Measurements from ENCODE around the gene CHEK2.
A peak's percentile ranks its signal among the peaks of the same experiment; 100 is the strongest.
"Not testable (repeated sequence)": the region's sequence is repeated elsewhere in the genome, so short reads cannot be mapped to it uniquely, and the experiment has no call there.

The CHEK2 gene

DNA sequence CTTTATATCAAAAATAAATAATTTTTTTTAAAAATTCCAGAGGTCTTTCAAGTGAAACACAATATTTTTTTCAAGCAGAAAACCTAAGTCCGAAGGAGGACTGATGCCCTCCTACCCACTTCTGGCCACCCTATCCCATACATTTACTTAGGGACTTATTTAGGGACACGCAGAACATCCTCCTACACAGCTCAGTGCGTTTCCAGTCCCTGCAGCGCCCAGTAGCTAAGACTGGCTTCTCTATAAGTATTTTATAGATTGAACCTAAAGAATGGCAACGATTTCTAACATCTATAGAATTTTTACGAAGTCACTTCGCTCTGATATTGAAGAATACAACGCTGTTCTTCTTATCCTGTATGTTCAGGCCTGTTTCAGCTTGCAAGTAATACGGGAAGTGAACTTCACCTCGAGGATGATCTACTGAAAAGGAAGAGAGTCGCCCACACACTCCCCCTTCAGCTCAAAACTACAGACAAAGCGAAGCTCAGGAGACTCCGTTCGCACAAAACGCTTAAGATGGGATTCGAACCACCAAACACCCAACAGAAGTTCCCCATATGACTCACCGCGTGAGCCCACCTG is 328 bp downstream of the CHEK2 start:
- no peak for DNase-seq

DNA sequence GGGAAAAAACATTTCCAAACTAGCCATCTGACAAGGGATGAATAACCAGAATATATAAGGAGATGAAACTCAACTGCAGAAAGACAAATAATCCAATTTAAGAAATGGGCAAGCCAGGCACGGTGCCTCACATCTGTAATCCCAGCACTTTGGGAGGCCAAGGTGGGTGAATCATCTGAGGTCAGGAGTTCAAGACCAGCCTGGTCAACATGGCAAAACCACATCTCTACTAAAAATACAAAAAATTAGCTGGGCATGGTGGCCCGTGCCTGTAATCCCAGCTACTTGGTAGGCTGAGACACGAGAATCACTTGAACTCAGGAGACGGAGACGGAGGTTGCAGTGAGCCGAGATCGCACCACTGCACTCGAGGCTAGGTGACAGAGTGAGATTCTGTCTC is 2.7 kb downstream of the CHEK2 start:
- not testable (repeated sequence) for DNase-seq

DNA sequence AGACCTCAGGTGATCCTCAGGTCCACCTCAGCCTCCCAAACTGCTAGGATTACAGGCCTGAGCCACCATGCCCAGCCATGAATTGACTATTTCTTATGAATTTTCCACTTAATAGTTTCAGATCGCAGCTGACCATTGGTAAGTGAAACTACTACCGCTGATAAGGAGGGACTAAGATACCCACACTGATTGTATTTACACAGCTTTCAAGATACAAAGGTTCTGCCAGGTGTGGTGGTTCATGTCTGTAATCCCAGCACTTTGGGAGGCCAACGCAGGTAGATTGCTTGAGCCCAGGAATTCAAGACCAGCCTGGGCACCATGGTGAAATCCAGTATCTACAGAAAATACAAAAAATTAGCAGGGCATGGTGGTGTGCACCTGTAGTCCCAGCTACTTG is 3.9 kb downstream of the CHEK2 start:
- no peak for DNase-seq

DNA sequence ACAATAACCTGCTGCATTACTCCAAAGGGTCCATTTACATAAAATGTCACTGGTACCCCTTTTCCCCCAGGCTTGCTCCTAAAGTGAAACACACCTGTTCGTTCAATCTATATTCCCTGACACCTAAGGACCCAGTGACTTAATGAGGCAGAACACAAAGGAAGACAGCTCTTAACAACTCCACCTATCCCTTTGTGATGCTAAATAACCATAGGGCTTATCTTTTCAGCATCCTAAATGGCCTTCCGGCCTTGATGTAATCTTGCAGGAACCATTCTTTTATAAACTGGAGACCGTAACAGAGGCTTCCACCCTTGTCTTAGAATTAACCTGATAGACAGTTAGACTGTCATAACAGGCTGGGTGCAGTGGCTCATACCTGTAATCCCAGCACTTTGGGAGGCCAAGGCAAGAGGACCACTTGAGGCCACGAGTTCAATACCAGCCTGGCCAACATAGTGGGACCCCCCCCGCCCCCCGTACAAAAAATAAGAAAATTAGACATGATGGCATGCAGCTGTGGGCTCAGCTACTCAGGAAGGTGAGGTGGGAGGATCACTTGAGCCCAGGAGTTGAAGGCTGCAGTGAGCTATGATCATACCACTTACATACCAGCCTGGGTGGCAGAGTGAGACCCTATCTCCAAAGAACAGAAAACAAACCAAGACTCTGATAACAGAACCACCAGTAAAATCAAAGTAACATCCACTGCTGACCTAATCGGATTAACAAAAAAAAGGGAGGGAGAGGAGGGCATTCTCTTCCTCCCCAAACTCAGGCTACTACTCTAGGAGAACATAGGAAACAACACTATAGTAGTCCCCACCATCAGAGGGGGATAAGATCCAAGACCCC is 5.1 kb downstream of the CHEK2 start:
- no peak for DNase-seq

DNA sequence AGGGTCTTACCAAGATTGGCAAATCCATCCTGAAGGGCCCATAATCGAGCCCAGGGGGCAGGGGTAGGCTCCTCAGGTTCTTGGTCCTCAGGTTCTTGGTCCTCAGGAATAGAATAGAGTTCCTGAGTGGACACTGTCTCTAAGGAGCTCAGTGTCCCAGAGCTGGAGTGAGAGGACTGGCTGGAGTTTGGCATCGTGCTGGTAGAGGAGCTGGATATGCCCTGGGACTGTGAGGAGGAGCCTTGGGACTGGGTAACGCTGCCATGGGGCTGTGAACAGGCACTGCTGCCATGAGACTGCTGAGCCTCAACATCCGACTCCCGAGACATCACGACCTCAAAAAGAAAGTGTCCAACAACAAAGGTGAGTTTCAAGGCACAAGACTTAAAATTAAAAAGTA is 7.2 kb downstream of the CHEK2 start:
- DNase-seq, result no peak

DNA sequence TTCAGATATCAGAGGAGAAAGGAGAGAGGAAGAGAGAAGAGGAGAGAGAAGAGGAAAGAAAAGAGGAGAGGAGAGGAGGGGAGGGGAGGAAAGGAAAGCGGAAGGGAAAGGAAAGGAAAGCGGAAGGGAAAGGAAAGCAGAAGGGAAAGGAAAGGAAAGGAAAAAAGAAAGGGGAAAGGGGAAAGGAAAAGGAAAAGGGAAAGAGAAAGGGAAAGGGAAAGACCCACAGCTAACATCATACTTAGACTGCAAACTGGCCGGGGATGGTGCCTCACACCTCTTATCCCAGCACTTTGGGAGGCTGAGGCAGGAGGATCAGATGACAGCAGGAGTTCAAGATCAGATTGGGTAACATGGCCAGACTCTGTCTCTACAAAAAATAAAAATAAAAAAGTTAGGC is 11.4 kb downstream of the CHEK2 start:
- DNase-seq, result no peak

DNA sequence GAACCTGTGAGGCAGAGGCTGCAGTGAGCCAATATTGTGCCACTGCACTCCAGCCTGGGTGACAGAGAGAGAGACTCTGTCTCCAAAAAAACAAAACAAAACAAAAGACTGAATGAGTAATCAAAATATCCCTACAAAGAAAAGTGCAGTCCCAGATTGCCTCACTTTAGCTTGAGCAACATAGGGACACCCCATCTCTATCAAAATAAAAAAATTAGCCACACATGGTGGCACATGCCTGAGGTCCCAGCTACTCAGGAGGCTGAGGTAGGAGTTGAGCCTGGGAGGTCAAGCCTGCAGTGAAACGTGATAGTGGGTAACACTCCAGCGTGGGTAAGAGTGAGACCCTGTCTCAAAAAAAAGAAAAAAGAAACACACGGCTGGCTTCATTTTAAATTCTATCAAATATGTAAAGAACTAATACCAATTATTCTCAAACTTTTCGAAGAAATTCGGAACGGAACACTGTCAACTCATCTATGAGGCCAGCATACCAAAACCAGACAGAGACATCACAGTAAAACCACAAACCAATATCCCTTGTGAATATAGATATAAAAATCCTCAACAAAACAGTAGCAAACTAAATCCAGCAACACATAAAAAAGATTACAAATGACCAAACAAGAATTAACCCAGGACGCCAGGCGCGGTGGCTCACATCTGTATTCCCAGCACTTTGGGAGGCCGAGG is 12.9 kb downstream of the CHEK2 start:
- peak; percentile 23 for DNase-seq

DNA sequence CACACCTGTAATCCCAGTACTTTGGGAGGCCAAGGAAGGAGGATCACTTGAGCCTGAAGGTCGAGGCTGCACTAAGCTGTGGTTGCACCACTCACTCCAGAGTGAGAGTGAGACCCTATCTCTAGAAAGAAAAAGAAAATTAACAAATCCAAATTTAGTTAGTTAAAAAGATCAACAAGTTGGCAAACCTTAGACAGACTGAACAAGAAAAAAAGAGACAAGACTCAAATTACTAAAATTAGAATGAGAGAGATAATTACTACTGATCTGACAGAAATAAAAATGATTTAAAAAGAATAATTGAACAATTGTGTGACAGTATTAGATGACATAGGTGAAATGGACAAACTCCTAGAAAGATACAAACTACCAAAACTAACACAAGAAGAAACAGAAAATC is 13.6 kb downstream of the CHEK2 start:
- DNase-seq, result no peak

DNA sequence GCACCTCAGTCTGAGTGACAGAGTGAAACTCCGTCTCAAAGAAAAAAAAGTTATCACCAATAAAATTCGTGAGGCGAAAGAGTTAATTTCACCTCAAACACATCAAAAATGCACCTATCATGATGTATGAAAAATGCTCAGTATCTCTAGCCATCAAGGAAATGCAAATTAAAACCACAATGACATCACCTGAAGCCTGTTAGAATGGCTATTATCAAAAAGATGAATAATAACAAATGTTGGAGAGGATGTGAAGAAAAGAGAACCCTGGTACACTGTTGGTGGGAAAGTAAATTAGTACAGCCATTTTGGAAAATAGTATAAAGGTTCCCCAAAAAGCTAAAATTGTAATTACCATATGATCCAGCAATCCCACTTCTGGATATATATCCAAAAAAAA is 23.6 kb downstream of the CHEK2 start:
- DNase-seq, result no peak

DNA sequence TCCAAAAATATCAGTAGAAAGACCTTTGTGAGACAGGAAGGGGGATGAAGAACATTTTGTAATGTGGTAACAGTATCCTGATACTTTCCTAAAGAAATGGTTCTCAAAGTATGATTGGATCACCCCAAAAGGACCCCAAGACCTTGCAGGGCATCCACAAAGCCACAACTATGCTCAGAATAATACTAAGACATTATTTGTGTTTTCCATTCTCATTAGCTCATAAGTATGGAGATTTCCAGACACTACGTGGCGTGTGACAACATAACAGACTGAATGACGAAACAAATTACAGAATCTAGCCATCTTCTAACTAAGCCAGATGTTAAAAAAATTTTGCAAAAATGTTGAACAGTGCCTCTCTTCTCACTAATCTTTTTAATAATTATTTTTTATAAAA is 24.9 kb downstream of the CHEK2 start:
- peak; percentile 17 for DNase-seq

DNA sequence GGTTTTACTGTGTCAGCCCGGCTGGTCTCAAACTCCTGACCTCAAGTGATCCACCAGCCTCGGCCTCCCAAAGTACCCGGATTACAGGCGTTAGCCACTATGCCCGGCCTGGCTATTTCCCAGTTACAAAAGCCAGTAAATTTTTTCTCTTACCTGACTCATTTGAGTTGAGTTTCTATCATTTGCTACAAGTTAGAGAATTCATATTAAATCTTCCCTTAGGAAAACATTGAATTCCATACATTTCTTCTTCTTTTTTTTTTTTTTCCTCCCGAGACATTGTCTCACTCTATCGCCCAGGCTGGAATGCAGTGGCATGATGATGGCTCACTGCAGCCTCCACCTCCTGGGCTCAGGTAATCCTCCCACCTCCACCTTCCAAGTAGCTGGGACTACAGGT is 26.0 kb downstream of the CHEK2 start:
- DNase-seq, result peak; percentile 51

DNA sequence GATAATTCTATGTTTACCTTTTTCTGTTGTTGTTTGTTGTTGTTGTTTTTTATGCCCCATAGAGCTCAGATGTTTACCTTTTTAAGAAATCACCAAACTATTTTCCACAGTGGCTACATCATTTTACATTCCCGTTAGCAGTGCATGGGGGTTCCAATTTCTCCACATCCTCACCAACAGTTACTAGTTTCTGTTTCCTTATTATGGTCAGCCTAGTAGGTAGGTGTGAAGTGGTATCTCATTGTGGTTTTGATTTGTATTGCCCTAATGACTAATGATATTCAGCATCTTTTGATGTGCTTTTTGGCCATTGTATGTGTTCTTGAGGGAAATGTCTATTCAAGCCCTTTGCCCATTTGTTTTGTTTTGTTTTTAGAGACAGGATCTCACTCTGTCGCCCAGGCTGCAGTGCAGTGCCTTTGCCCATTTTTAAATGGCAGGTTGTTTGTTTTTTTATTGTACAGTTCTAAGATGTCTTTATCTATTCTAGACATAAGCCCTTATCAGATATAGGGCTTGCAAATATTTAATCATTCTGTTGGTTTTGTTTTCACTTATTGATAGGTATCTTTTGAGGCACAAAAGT is 27.5 kb downstream of the CHEK2 start:
- no peak for DNase-seq

DNA sequence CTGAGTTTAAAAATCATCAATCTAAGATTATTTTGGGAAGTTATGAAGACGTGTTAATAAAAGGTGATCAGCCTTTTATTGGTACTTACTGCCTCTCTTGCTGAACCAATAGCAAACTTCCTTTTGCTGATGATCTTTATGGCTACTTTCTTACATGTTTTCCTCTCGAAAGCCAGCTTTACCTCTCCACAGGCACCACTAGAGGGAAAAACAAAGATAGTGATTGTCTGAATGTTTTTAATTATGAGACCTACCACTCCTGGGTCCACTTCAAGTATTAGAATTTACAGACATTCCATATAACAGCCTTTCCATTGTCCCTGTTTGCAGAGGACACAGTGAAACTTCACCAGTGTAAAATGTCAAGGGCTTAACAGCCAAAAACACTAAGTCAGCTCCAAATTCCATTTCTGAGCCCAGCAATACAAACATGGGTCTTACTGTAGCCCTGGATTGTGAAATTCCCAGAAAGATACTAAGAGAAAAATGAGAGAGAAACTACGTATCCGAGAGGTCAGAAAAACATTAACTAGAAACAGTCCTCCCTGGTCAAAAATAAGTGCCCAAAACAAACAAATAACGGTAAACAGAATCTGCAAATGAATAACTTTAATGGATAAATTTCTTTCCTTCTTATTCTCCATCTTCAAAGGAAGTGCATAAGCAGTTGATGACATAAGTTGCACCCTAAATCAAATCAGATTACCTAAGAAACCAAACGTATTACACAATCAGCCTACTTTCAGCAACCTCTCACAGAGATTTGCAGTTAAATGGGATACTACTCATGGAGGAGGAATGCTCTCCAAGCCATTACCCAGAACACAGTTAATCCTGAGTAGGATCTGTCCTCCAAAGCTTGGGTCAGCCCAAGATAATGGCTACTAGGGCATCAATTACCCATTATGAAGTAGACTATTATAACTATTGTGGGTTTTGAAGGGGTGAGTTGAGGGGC is 29.5 kb downstream of the CHEK2 start:
- peak; percentile 91 for DNase-seq

DNA sequence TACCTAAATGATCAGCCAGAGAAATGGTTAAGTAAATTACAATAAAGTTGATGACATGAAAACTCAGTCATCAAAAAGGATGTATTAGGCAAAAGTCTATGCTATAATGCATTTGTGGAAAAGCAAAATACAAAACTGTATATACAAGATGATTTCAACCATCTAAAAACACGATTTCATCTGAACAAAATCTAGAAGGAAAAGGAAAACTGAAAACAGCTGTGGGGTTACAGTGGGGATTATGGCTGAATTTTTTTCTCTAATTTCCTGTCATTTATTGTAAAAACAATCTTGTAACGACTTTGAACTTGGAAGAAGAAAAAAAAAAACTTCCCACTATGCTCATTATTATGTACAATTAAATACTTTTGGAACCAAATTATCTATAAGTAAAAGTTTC is 30.3 kb downstream of the CHEK2 start:
- no peak for DNase-seq

DNA sequence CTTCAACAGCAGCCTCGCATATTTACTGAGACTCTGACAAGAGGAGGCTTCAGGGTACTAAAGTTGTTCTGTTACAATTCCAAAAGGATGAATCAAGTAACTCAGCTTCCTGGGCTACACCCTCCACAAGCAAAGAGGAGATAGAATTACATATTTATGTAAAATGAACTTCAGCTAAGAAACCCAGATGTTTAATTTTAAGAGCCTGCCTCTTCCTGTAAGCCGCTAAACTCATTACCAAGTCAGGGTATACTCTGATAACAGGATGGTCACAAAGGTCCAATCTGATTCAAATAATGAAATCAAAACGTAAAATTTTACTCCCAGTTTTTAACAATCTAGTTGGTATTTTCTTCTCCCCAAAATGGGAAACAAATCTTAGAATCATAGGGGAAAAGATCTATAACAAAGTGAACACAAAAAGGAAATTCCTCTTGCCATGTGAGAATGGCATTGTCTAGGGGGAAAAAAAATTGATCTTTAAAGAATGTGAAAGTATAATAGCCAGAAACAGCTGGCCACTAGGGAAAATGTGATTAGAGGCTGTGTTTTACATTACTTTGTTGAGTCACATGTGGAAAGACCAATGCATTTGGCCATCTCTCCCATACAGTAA is 30.9 kb downstream of the CHEK2 start:
- DNase-seq, result peak; percentile 89

DNA sequence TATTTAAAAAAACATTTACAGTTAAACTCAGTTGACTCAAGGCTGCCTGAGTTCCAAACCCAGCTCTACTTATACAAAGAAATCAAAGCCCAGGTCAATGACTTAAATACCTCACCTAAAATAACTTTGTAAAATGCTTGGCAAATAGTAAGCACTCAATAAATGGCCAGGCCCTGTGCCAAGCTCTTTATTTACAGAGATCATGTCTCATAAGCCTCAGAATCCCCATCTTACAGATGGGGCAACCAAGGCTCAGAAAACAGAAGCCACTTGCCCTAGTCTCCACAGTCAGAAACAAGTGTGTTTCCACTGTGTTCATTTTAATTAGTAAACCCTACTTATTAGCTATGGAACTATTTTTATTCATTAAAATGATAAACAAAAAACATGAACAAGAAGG is 31.5 kb downstream of the CHEK2 start:
- peak; percentile 17 for DNase-seq

DNA sequence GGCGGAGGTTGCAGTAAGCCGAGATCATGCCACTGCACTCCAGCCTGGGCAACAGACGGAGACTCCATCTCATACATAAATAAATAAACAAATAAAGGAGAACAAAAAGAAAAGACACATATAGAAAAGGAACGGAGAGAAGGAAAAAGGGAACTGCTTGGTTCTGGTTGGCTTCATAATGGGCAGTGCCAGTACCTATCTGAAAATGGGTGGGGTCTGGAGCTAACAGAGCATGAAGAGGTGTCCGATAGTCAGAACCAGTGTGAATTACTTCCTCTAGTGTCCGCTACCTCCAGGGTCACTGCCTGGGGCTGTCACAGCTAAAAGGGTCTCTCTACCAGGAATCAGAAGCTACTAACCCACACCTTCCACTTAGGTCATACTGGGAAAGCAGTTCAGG is 34.8 kb downstream of the CHEK2 start:
- no peak for DNase-seq

DNA sequence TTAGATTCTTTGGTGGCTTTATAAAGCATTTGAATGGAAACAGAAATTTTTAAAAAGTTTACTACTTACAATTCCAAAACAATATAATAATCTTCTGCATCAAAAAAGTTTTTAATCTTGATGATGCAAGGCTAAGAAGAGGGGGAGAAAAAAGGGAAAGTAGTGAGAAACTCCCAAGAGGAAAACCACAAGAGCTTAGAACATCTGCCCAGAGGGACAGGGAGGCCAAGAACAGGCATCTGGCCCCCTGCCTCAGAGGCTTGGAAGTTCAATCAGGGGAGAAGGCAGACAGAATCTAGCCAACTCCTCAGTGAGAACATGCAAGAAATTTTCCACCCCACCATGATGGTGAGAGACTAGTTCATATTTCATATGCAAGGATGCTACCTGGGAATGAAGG is 38.2 kb downstream of the CHEK2 start:
- no peak for DNase-seq

DNA sequence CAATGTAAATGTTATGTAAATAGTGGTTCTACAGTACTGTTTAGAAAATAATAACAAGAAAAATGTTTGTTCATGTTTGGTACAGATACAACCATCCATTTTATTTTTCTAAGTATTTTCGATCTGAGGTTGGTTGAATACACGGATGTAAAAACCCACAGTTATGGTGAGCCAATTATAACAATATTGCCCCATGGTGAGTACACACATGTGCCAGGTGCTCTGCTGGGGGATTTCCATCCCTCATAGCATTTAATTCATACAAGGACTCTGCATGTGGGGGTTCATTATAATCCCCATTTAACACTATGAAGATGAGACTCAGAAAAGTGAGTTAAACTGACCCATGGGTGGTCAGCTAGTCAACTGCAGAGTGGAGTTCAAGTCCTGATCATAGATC is 38.7 kb downstream of the CHEK2 start:
- DNase-seq, result no peak

DNA sequence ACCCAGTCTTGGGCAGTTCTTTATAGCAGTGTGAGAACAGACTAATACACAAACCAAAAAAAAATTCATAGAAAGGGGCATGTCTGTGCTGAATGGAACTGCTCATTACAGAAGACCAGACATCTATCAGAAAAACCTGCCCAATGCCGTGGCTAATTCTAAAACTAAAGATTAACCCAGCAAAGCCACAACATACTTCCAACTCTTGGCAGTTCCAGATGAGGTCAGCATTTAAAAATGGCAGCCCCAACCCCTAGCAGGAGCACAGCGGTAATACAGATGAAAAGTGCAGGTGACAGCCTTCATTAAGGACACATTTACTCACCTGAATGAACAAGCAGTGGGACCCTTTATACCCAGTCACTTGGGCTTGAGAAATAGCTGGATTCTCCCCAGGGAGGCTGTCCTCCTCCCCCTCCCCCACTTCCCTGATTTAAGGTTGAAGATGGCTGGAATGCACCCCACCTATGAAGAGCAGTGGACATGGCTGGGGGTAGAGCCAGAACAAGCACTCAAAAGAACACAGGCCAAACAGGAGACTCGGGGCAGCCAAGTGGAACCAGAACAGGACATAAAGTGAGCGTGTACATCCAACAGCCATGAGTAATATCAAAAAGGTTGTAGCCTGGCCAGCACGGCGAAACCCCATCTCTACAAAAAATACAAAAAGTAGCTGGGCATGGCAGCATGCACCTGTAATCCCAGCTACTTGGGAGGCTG is 48.4 kb downstream of the CHEK2 start:
- DNase-seq, result not testable (repeated sequence)

DNA sequence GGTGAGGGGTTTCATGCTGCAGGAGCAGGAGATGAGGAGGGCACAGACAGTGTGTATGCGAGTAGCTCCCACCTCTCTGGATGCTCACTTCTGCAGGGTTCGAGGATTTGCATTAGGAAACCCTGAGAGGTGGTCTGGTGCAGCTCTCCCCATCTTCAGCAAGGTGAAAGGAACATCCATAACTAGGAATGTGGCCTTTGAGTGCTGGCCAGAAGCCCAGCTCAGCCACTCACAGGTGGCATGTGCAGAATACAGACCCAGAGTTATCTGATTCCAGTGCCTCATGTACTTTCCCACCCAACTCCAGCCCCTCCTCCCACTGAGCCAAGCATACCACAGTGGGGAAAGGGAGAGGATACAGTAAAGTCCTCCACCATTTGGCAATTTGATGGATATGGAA is 51.8 kb downstream of the CHEK2 start:
- not testable (repeated sequence) for DNase-seq
